ENCODE measurements around the gene CYSRT1. TPM values are rescaled to one million over a fixed set of nuclear protein-coding genes. Genes with fewer than 3 reads are reported as not detected.

Gene CYSRT1
- total RNA-seq, 2 donors from 2014 or later = 0.32 to 0.40 TPM

- no peak overlapping the region for H3K27ac Mint-ChIP-seq
- peaks cover 68% of the 10 kb centered on the region for H3K36me3 Mint-ChIP-seq (ENCODE audit: low read depth)
- ATAC-seq (replicated peaks) = no peak
- H3K4me3 Mint-ChIP-seq = no peak overlapping the region
- H3K4me1 Mint-ChIP-seq = peaks cover 5% of the 10 kb centered on the region
- H3K27me3 Mint-ChIP-seq = no peaks in the 10 kb centered on the region
- no peaks in the 10 kb centered on the region for H3K9me3 Mint-ChIP-seq
Observed at GRCh38 chr9:137266162-137266527, 41.2 kb downstream of the CYSRT1 start.

DNA sequence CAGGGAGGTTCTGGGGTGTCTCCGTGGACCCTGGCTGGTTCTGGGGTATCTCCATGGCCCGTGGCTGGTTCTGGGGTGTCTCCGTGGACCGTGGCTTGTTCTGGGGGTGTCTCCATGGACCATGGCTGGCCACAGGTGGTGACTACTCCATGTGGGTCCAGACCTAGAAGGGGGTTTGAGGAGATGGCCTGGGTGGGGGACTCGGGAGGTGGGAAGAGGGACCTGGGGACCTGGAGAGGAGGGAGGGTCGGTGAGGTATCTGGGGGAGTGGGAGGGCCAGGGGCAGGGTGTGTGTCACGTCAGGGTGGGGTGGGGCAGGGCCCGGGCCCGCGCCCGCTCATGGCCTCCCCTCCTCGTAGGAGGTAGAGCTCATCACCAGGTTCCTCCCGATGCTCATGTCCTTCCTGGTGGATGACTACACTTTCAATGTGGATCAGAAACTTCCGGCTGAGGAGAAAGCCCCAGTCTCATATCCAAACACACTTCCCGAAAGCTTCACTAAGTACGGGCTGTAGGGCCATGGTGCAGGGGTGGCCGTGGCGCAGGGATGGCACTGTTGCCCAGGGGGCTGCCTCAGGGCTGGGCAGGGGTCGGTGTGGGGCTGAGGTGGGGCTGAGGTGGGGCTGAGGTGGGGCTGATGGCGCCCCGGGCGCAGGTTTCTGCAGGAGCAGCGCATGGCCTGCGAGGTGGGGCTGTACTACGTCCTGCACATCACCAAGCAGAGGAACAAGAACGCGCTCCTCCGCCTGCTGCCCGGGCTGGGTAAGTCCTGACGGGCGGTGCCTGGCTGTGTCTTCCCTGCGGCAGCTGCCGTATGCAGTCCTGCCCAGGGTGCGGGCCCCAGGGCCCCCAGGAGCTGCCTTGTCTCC lies 41.8 kb downstream of the CYSRT1 start:
- H3K4me1 Mint-ChIP-seq = peaks cover 5% of the 10 kb centered on the region
- no peaks in the 10 kb centered on the region for H3K27me3 Mint-ChIP-seq
- H3K36me3 Mint-ChIP-seq (ENCODE audit: low read depth) = peaks cover 68% of the 10 kb centered on the region
- H3K27ac Mint-ChIP-seq = no peak overlapping the region
- H3K9me3 Mint-ChIP-seq = no peaks in the 10 kb centered on the region
- ATAC-seq (replicated peaks) = no peak
- no peak overlapping the region for H3K4me3 Mint-ChIP-seq

DNA sequence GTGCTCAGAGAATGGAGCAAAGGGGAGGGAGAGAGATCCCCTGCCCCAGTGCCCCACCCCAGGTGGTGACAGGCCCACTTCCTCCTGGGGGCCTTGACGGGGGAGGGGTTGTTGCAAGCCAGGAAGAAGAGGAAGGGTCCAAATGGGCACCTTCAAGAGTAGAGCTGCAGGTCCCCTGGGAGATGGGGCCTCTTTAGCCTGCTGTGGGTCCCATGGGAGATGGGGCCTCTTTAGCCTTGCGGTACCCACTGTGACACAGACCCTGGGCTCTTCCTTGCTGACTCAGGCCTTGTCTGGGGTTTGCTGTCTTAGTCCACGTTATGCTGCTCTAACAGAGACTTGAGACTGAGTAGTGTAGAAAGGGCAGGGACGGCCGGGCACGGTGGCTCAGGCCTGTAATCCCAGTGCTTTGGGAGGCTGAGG lies 43.0 kb downstream of the CYSRT1 start:
- no peak for ATAC-seq (replicated peaks)
- Mint-ChIP-seq H3K4me3 (no peak overlapping the region), H3K4me1 (peaks cover 5% of the 10 kb centered on the region), H3K27me3 (no peaks in the 10 kb centered on the region), H3K27ac (no peak overlapping the region), H3K36me3 (ENCODE audit: low read depth) (peaks cover 64% of the 10 kb centered on the region), H3K9me3 (no peaks in the 10 kb centered on the region)

DNA sequence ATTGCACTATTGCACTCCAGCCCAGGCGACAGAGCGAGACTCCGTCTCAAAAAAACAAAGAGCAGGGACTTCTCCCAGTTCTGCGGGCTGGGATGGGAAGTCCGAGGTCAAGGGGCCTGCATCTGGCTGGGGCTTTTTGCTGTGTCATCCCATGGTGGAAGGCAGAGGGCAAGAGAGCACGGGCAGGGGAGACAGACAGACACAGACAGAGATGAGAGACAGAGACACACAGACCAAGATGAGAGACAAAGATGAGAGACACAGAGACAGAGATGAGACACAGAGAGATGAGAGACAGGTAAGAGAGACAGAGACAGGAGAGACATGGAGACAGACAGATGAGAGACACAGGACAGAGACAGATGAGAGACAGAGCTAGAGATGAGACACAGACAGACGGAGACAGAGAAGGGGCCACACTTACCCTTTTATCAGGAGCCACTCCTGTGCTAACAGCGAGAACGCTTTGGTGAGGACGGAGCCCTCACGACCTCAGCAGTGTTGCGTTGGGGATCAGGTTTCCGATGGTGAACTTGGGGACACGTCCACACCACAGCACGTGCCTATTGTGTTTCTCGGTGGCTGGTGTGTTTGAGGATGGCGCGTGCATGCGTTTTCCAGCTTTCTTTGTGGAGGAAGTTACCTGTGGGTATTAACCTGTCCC lies 43.7 kb downstream of the CYSRT1 start:
- Mint-ChIP-seq H3K36me3 (ENCODE audit: low read depth) (peaks cover 68% of the 10 kb centered on the region), H3K4me1 (peaks cover 5% of the 10 kb centered on the region), H3K9me3 (no peaks in the 10 kb centered on the region), H3K27me3 (no peaks in the 10 kb centered on the region), H3K27ac (no peak overlapping the region), H3K4me3 (no peak overlapping the region)
- no peak for ATAC-seq (replicated peaks)

- no peak overlapping the region for H3K4me3 Mint-ChIP-seq
- no peak overlapping the region for H3K27ac Mint-ChIP-seq
- H3K4me1 Mint-ChIP-seq = peaks cover 5% of the 10 kb centered on the region
- H3K36me3 Mint-ChIP-seq (ENCODE audit: low read depth) = peaks cover 64% of the 10 kb centered on the region
- no peak for ATAC-seq (replicated peaks)
- H3K27me3 Mint-ChIP-seq = no peaks in the 10 kb centered on the region
- H3K9me3 Mint-ChIP-seq = no peaks in the 10 kb centered on the region
Observed at GRCh38 chr9:137269231-137269772, 44.3 kb downstream of the CYSRT1 start.

DNA sequence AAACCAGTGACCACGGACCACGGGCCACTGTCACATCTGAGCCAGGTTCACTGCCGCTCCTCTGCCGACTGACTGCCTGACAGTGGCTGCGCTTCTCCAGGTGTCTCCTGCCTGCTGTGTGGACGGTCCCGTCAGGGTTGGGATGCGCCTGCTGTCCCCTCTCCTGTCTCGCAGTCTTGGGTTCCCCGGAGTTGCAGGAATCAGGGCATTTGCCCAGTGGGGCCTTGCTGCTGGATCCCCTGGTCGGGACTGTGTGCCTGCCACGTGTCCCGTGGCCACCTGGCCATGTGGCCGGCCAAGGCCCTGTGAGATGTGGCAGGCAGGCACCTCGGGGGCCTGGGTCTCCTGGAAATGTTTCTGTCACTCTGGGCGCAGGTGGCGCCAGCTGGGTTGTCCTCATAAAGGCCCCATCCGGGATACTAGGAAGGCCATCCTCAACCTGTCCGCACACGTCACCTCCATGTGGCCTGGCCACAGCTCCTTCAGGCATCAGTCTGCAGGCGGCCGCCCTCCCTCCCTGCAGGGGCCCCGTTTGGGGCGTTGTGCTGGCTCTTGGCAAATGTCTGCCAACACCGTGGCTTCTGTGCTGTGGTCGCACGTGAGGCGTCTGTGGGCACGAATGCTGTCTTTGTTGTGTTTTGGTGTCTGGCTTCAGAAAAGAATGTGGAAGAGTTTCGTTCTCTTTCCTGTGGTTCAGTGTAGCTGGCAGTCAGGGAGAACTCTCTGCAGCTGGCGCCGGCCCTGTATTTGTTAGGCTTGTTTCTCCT lies 46.1 kb downstream of the CYSRT1 start:
- Mint-ChIP-seq H3K36me3 (ENCODE audit: low read depth) (peaks cover 54% of the 10 kb centered on the region), H3K4me3 (no peak overlapping the region), H3K27me3 (no peaks in the 10 kb centered on the region), H3K4me1 (peaks cover 12% of the 10 kb centered on the region), H3K9me3 (no peaks in the 10 kb centered on the region), H3K27ac (peak overlapping the region; percentile 25)
- no peak for ATAC-seq (replicated peaks)

- Mint-ChIP-seq H3K27ac (peak overlapping the region; percentile 25), H3K4me3 (no peak overlapping the region)
Observed at GRCh38 chr9:137271696-137272076, 46.7 kb downstream of the CYSRT1 start.

GRCh38 chr9:137272241-137273094 lies 47.5 kb downstream of the CYSRT1 start:
- H3K27ac Mint-ChIP-seq = no peak overlapping the region
- peaks cover 12% of the 10 kb centered on the region for H3K4me1 Mint-ChIP-seq
- H3K4me3 Mint-ChIP-seq = no peak overlapping the region
- H3K36me3 Mint-ChIP-seq (ENCODE audit: low read depth) = peaks cover 45% of the 10 kb centered on the region
- ATAC-seq (replicated peaks) = no peak
- no peaks in the 10 kb centered on the region for H3K9me3 Mint-ChIP-seq
- no peaks in the 10 kb centered on the region for H3K27me3 Mint-ChIP-seq

More at GRCh38 chr9:137271696-137272076, 46.7 kb downstream of the CYSRT1 start:
- Mint-ChIP-seq H3K36me3 (ENCODE audit: low read depth) (peaks cover 53% of the 10 kb centered on the region), H3K4me1 (peaks cover 12% of the 10 kb centered on the region), H3K27me3 (no peaks in the 10 kb centered on the region), H3K9me3 (no peaks in the 10 kb centered on the region)
- ATAC-seq (replicated peaks) = no peak

DNA sequence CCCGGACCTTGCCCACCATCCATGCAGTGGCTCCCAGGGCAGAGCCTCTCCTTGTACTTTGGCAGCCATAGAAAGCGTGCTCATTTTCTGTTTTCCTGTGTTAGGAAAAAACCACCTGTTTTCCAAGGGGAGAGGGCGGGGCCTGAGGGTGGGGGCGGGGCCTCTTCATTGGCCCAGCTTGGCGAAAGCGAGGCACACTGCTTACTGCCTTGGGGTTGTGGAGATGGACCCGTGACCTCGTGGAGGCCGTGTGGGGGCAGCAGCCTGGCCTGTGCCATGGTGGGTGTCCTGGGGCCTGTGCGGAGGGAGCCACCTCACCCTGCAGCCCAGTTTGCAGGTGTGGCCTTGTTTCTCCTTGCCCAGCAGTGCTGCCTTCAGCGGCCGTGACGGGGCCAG lies 48.1 kb downstream of the CYSRT1 start:
- Mint-ChIP-seq H3K4me1 (peaks cover 12% of the 10 kb centered on the region), H3K9me3 (no peaks in the 10 kb centered on the region), H3K36me3 (ENCODE audit: low read depth) (peaks cover 39% of the 10 kb centered on the region), H3K4me3 (no peak overlapping the region), H3K27me3 (no peaks in the 10 kb centered on the region), H3K27ac (no peak overlapping the region)
- no peak for ATAC-seq (replicated peaks)

DNA sequence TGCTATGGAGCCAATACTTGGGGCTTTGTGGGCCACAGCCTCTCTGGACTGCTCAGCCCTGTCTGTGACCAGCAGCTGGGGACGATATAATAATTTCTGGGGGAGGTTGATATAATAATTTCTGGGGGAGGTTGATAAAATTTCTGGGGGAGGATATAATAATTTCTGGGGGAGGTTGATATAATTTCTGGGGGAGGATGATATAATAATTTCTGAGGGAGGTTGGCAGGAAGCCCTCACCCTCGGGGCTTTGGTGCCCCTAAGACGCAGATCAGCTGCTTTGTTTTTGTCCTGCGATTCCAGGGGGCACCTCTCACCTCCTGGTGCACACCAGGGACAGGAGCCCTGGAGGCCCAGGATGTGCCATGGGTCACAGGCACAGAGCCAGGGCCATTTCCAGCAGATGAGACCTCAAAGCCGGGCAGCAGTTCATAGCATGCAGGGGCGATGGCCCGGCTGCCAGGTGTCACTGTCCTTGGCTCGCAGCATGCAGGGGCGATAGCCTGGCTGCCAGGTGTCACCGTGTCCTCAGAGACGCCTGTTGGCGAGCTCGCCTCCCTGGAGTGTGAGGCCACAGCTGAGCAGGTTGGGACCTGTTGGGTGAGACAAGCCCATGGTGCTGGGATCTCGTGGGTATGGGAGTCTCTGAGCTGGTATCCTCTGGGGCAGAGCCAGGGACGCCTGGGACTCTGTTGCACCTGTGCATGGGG lies 48.8 kb downstream of the CYSRT1 start:
- Mint-ChIP-seq H3K9me3 (no peaks in the 10 kb centered on the region), H3K27ac (no peak overlapping the region), H3K36me3 (ENCODE audit: low read depth) (peaks cover 32% of the 10 kb centered on the region), H3K4me1 (peaks cover 8% of the 10 kb centered on the region), H3K4me3 (no peak overlapping the region), H3K27me3 (no peaks in the 10 kb centered on the region)
- no peak for ATAC-seq (replicated peaks)

- Mint-ChIP-seq H3K4me3 (no peak overlapping the region), H3K36me3 (ENCODE audit: low read depth) (peaks cover 18% of the 10 kb centered on the region), H3K9me3 (no peaks in the 10 kb centered on the region), H3K4me1 (peaks cover 7% of the 10 kb centered on the region), H3K27me3 (no peaks in the 10 kb centered on the region), H3K27ac (peak overlapping the region; percentile 5)
- no peak for ATAC-seq (replicated peaks)
Observed at GRCh38 chr9:137275203-137275587, 50.2 kb downstream of the CYSRT1 start.
